Naive thymus-derived CD4-positive, alpha-beta T cell (primary cell): ENCODE results near the gene HHEX. TPM values are rescaled to one million over a fixed set of nuclear protein-coding genes. Genes with fewer than 3 reads are reported as not detected.

ENCODE experiments used
- ATAC-seq: fragments of 150-1000 bp; cut with Tn5 transposase; 2 replicates; pipeline ENCODE4 v1.10.0; 2021; ENCODE audit warnings: mild to moderate bottlenecking, moderate library complexity
- CTCF ChIA-PET: fragments of 350-600 bp; sonication (Branson Sonifier 250); formaldehyde crosslinking; loops from one replicate; lab custom pipeline; 2021; ENCODE audit warnings: antibody characterized with exemption; lab: Charles Lee
- POLR2A ChIA-PET: fragments of 350-600 bp; sonication (Branson Sonifier 250); formaldehyde crosslinking; loops from one replicate; lab custom pipeline; 2021; ENCODE audit warnings: antibody characterized with exemption, inconsistent platforms; lab: Charles Lee
- DNase-seq, 9 donors: peaks; one replicate each; pipeline versions ENCODE4 v3.0.0 to v3.0.0-alpha.2; 2020 to 2022; ENCODE audit warnings: mixed read lengths in 1 of 9
- H3K27ac ChIP-seq: one replicate; pipeline ENCODE4 v1.7.0; 2013; ENCODE audit warnings: mild to moderate bottlenecking, low read depth, low read length, moderate library complexity
- H3K27me3 ChIP-seq, 2 donors: one replicate each; pipeline ENCODE4 v1.7.0; 2013; ENCODE audit warnings: low read length in 2 of 2, mild to moderate bottlenecking in 2 of 2, moderate library complexity in 2 of 2; ENCODE audit not compliant: control insufficient read depth in 2 of 2, insufficient read depth in 2 of 2
- H3K36me3 ChIP-seq, 3 experiments: 1 replicate in 2 of 3; 2 replicates in 1 of 3; pipeline ENCODE4 v1.7.0; 2013; ENCODE audit warnings: low read length in 3 of 3, mild to moderate bottlenecking in 3 of 3, moderate library complexity in 1 of 3; ENCODE audit not compliant: insufficient read depth in 3 of 3, control insufficient read depth in 2 of 3
- H3K4me1 ChIP-seq, 2 donors: one replicate each; pipeline ENCODE4 v1.7.0; 2013; ENCODE audit warnings: low read length in 2 of 2, mild to moderate bottlenecking in 2 of 2, moderate library complexity in 1 of 2; ENCODE audit not compliant: control insufficient read depth in 2 of 2, insufficient read depth in 2 of 2
- H3K4me3 ChIP-seq: 2 replicates; pipeline ENCODE4 v1.7.0; 2013; ENCODE audit warnings: mild to moderate bottlenecking, low read length
- H3K9me3 ChIP-seq, 3 experiments: 1 replicate in 2 of 3; 2 replicates in 1 of 3; pipeline ENCODE4 v1.7.0; 2013; ENCODE audit warnings: low read length in 3 of 3; ENCODE audit not compliant: control insufficient read depth in 2 of 3
- H3K27ac Mint-ChIP-seq, 9 donors: one replicate each; pipeline ENCODE4 v1.8.0; 2020 to 2022; ENCODE audit warnings: mixed read lengths in 9 of 9, mild to moderate bottlenecking in 8 of 9, moderate library complexity in 5 of 9, inconsistent platforms in 2 of 9
- H3K27me3 Mint-ChIP-seq, 5 donors: one replicate each; pipeline ENCODE4 v1.8.0; 2021 to 2022; ENCODE audit warnings: mixed read lengths in 5 of 5, mild to moderate bottlenecking in 1 of 5
- H3K36me3 Mint-ChIP-seq, 5 donors: one replicate each; pipeline ENCODE4 v1.8.0; 2020 to 2022; ENCODE audit warnings: mixed read lengths in 5 of 5, mild to moderate bottlenecking in 3 of 5, inconsistent platforms in 1 of 5
- H3K4me1 Mint-ChIP-seq, 7 donors: one replicate each; pipeline ENCODE4 v1.8.0; 2020 to 2022; ENCODE audit warnings: mixed read lengths in 7 of 7, mild to moderate bottlenecking in 3 of 7, inconsistent platforms in 1 of 7
- H3K4me3 Mint-ChIP-seq, 10 donors: one replicate each; pipeline ENCODE4 v1.8.0; 2020 to 2022; ENCODE audit warnings: mild to moderate bottlenecking in 10 of 10, mixed read lengths in 10 of 10, moderate library complexity in 6 of 10, inconsistent platforms in 2 of 10
- H3K9me3 Mint-ChIP-seq, 11 donors: one replicate each; pipeline ENCODE4 v1.8.0; 2020 to 2022; ENCODE audit warnings: mixed read lengths in 11 of 11, mild to moderate bottlenecking in 4 of 11, inconsistent platforms in 1 of 11, moderate library complexity in 1 of 11
- intact Hi-C, 2 donors: fragments of 100-400 bp; cut with micrococcal nuclease; formaldehyde crosslinking; loops; one replicate each; pipeline ENCODE4 v1.15.1; 2023
- polyA plus RNA-seq, 2 donors: library from polyadenylated mRNA; unstranded; fragments of 300-500 nt; fragmentation: Illumina TruSeq; gene quantifications; one replicate each; pipeline ENCODE4 v1.2.3, GENCODE V29; 2021
- total RNA-seq, 6 experiments: library from RNA in 5 of 6; stranded (reverse) in 5 of 6; gene quantifications; 1 replicate in 5 of 6; 2 replicates in 1 of 6; pipeline ENCODE4 v1.2.3 and lab custom pipeline; 2021 to 2026

The HHEX gene
- total and polyA plus RNA-seq, 7 experiments from 2014 or later = 0.18 to 21.4 (median 0.27) TPM; not detected in 2

- Histone ChIP-seq H3K4me3 (no peak overlapping the region), H3K9me3 (no peaks in the 10 kb centered on the region), H3K4me1 (peaks cover 11 to 26% of the 10 kb centered on the region in 2 donors), H3K27me3 (peaks cover 10 to 11% of the 10 kb centered on the region in 2 donors), H3K27ac (no peak overlapping the region), H3K36me3 (no peaks in the 10 kb centered on the region)
- no peak for DNase-seq
- Mint-ChIP-seq H3K27ac (peak overlapping the region in 1 of 9 donors; percentile 41), H3K27me3 (peaks cover 62 to 89% (median 81%) of the 10 kb centered on the region in 5 donors), H3K4me3 (no peak overlapping the region), H3K36me3 (no peaks in the 10 kb centered on the region), H3K4me1 (peaks cover 22 to 44% (median 35%) of the 10 kb centered on the region in 7 donors), H3K9me3 (peaks cover 0 to 4% (median 0%) of the 10 kb centered on the region in 11 donors)
- no peak for ATAC-seq
- ChIA-PET POLR2A (no interaction called here), CTCF (no interaction called here)
- intact Hi-C loops = no loop called here
These were observed 7.0 kb downstream of the HHEX start for GRCh38 chr10:92696606-92697383.

GRCh38 chr10:92697663-92698511, 8.1 kb downstream of the HHEX start:
- POLR2A ChIA-PET = no interaction called here
- ATAC-seq = no peak

GRCh38 chr10:92699193-92699517, 9.4 kb downstream of the HHEX start:
- H3K27ac ChIP-seq = no peak overlapping the region
- intact Hi-C loops = loop anchor here (1.0 kb wide), 1 partner anchor 8 kb away; no protein-coding TSS in a partner anchor
- H3K27me3 ChIP-seq = peaks cover 6 to 10% of the 10 kb centered on the region in 2 donors
- ChIA-PET POLR2A (no interaction called here), CTCF (interaction anchor here (0.7 kb wide), 1 partner anchor 298 kb away, joined by 4 read pairs; no protein-coding TSS in a partner anchor)
- H3K4me3 ChIP-seq = peak overlapping the region; percentile 46
- ATAC-seq (peak; percentile 26), DNase-seq (no peak)
- Mint-ChIP-seq H3K27me3 (peaks cover 56 to 86% (median 80%) of the 10 kb centered on the region in 5 donors), H3K4me3 (peak overlapping the region; percentile 51 to 89 (median 85)), H3K36me3 (no peaks in the 10 kb centered on the region), H3K4me1 (peaks cover 15 to 36% (median 25%) of the 10 kb centered on the region in 7 donors), H3K27ac (no peak overlapping the region), H3K9me3 (peaks cover 0 to 2% (median 0%) of the 10 kb centered on the region in 11 donors)
- H3K9me3 ChIP-seq = no peaks in the 10 kb centered on the region
- peaks cover 11 to 18% of the 10 kb centered on the region in 2 donors for H3K4me1 ChIP-seq
- no peaks in the 10 kb centered on the region for H3K36me3 ChIP-seq

More at GRCh38 chr10:92697663-92698511, 8.1 kb downstream of the HHEX start:
- Histone ChIP-seq H3K4me3 (no peak overlapping the region), H3K4me1 (peaks cover 11 to 18% of the 10 kb centered on the region in 2 donors), H3K27me3 (peaks cover 6 to 10% of the 10 kb centered on the region in 2 donors), H3K9me3 (no peaks in the 10 kb centered on the region), H3K36me3 (no peaks in the 10 kb centered on the region), H3K27ac (no peak overlapping the region)
- Mint-ChIP-seq H3K36me3 (no peaks in the 10 kb centered on the region), H3K9me3 (peaks cover 0 to 2% (median 0%) of the 10 kb centered on the region in 11 donors), H3K27me3 (peaks cover 58 to 88% (median 80%) of the 10 kb centered on the region in 5 donors), H3K4me3 (peak overlapping the region; percentile 2 to 75 (median 36)), H3K27ac (no peak overlapping the region), H3K4me1 (peaks cover 15 to 36% (median 25%) of the 10 kb centered on the region in 7 donors)
- CTCF ChIA-PET = no interaction called here
- no peak for DNase-seq
- intact Hi-C loops = no loop called here

- Mint-ChIP-seq H3K27me3 (peaks cover 56 to 86% (median 77%) of the 10 kb centered on the region in 5 donors), H3K4me1 (peaks cover 15 to 36% (median 25%) of the 10 kb centered on the region in 7 donors), H3K36me3 (no peaks in the 10 kb centered on the region), H3K4me3 (peak overlapping the region; percentile 74 to 89 (median 85)), H3K27ac (peak overlapping the region in 1 of 9 donors; percentile 74), H3K9me3 (peaks cover 0 to 2% (median 0%) of the 10 kb centered on the region in 11 donors)
- intact Hi-C loops = loop anchor here (1.0 kb wide), 1 partner anchor 8 kb away; no protein-coding TSS in a partner anchor
- Histone ChIP-seq H3K36me3 (no peaks in the 10 kb centered on the region), H3K27me3 (peaks cover 6 to 10% of the 10 kb centered on the region in 2 donors), H3K4me1 (peaks cover 11 to 18% of the 10 kb centered on the region in 2 donors), H3K4me3 (peak overlapping the region; percentile 46), H3K9me3 (no peaks in the 10 kb centered on the region), H3K27ac (no peak overlapping the region)
- peak in 4 of 9 donors; percentile 12 to 32 (median 20) for DNase-seq
- POLR2A ChIA-PET = no interaction called here
- ATAC-seq = peak; percentile 57
- CTCF ChIA-PET = interaction anchor here (0.6 to 0.7 kb wide), 2 partner anchors 156 to 297 kb away, joined by 4 read pairs; no protein-coding TSS in a partner anchor
These were observed 10.0 kb downstream of the HHEX start for GRCh38 chr10:92699518-92700381.

- DNase-seq (no peak), ATAC-seq (no peak)
- peak overlapping the region in 1 of 10 donors; percentile 19 for H3K4me3 Mint-ChIP-seq
- H3K4me1 Mint-ChIP-seq = peaks cover 15 to 34% (median 24%) of the 10 kb centered on the region in 7 donors
- Histone ChIP-seq H3K4me3 (no peak overlapping the region), H3K27me3 (peaks cover 4 to 6% of the 10 kb centered on the region in 2 donors), H3K36me3 (no peaks in the 10 kb centered on the region), H3K27ac (no peak overlapping the region), H3K9me3 (no peaks in the 10 kb centered on the region), H3K4me1 (peaks cover 11 to 18% of the 10 kb centered on the region in 2 donors)
- intact Hi-C loops = no loop called here
- no peak overlapping the region for H3K27ac Mint-ChIP-seq
- ChIA-PET CTCF (no interaction called here), POLR2A (interaction anchor here (0.6 kb wide), 1 partner anchor 133 kb away, joined by 3 read pairs; no protein-coding TSS in a partner anchor)
- H3K27me3 Mint-ChIP-seq = peaks cover 55 to 78% (median 66%) of the 10 kb centered on the region in 5 donors
- peaks cover 0 to 2% (median 0%) of the 10 kb centered on the region in 11 donors for H3K9me3 Mint-ChIP-seq
- H3K36me3 Mint-ChIP-seq = no peaks in the 10 kb centered on the region
These were observed 12.7 kb downstream of the HHEX start for GRCh38 chr10:92702301-92702916.
